Activated CD4-positive, alpha-beta T cell treated with anti-CD3 and anti-CD28 coated beads for 36 hours (primary cell): ENCODE measurements around the gene EPG5. TPM values are rescaled to one million over a fixed set of nuclear protein-coding genes. Genes with fewer than 3 reads are reported as not detected.

Experiments
- ATAC-seq: fragments of 200-7000 bp; cut with Tn5 transposase; one replicate; pipeline ENCODE4 v1.10.0; 2021; ENCODE audit warnings: mild to moderate bottlenecking, moderate library complexity
- CTCF ChIA-PET: fragments of 350-600 bp; sonication (Branson Sonifier 250); formaldehyde crosslinking; loops from one replicate; lab custom pipeline; 2021; ENCODE audit warnings: antibody characterized with exemption; lab: Charles Lee
- POLR2A ChIA-PET: fragments of 350-600 bp; sonication (Branson Sonifier 250); formaldehyde crosslinking; loops from one replicate; lab custom pipeline; 2021; ENCODE audit warnings: antibody characterized with exemption, inconsistent platforms; lab: Charles Lee
- DNase-seq: peaks from one replicate; pipeline ENCODE4 v3.0.0-alpha.2; 2020
- H3K27ac Mint-ChIP-seq: one replicate; pipeline ENCODE4 v1.8.0; 2021; ENCODE audit warnings: mixed read lengths
- H3K27me3 Mint-ChIP-seq: one replicate; pipeline ENCODE4 v1.8.0; 2021; ENCODE audit warnings: mixed read lengths
- H3K36me3 Mint-ChIP-seq: one replicate; pipeline ENCODE4 v1.8.0; 2021; ENCODE audit warnings: low read depth, mixed read lengths
- H3K4me1 Mint-ChIP-seq: one replicate; pipeline ENCODE4 v1.8.0; 2021; ENCODE audit warnings: mixed read lengths
- H3K4me3 Mint-ChIP-seq: one replicate; pipeline ENCODE4 v1.8.0; 2021; ENCODE audit warnings: mild to moderate bottlenecking, moderate library complexity, mixed read lengths
- H3K9me3 Mint-ChIP-seq: one replicate; pipeline ENCODE4 v1.8.0; 2021; ENCODE audit warnings: low read depth, mixed read lengths
- intact Hi-C, 2 experiments: fragments of 100-400 bp; cut with DNase I in 1 of 2; cut with micrococcal nuclease in 1 of 2; formaldehyde crosslinking; loops; one replicate each; pipeline versions ENCODE4 v1.14.2 to v1.15.1; 2022 to 2024; cut with DNase I, micrococcal nuclease
- total RNA-seq, 2 experiments: library from RNA; stranded (reverse); gene quantifications; one replicate each; pipeline ENCODE4 v1.2.3, GENCODE V29; 2021

Gene EPG5
- total RNA-seq, 2 experiments from 2014 or later, result 13.6 to 14.5 TPM

DNA sequence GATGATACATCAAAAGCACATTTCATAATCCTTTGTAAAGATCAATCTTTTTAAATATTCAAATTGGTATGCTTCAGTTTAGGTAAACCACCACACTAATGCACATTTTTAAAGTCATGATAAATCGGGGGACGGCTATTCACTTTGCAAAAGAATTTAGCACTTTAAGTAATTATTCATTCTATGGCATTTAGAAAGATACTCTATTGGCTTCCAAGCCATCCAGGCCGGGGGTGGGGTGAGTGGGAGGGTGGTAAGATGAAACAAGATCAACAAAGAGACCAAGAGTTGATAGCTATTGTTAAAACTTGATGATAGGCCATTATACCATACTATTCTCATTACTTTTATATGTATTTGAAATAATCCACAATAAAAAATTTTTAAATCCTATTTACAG lies 41.0 kb downstream of the EPG5 start:
- Mint-ChIP-seq H3K27ac (no peak overlapping the region), H3K4me3 (no peak overlapping the region), H3K36me3 (peaks cover 44% of the 10 kb centered on the region), H3K27me3 (no peaks in the 10 kb centered on the region), H3K9me3 (no peaks in the 10 kb centered on the region), H3K4me1 (peaks cover 4% of the 10 kb centered on the region)
- DNase-seq (no peak), ATAC-seq (no peak)
- intact Hi-C loops, result no loop called here
- CTCF ChIA-PET, result interaction anchor here (0.6 to 2.5 kb wide), 3 partner anchors 16 to 147 kb away, joined by 3 to 11 read pairs (median 5); no protein-coding TSS in a partner anchor
- POLR2A ChIA-PET, result no interaction called here

DNA sequence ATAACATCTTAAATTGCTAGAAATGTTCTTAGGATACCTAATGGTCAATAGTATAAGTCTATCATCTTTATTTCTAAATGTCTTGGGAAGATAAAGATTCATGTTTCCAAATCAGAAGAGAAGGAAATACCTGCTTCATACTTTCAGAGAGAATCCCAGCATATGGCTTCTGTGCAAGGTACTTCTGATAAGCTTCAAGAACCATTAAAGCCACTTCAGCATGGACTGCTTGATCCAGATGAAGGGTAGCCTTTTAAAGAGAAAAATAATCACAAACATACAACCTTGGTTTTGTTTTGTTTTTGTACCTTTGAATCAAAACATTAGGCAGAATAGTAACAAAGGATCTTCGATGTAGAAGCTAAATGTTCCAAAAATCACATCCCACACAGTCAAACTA lies 44.0 kb downstream of the EPG5 start:
- no peaks in the 10 kb centered on the region for H3K27me3 Mint-ChIP-seq
- no peak overlapping the region for H3K27ac Mint-ChIP-seq
- no peak for ATAC-seq
- POLR2A ChIA-PET, result no interaction called here
- intact Hi-C loops, result no loop called here
- peaks cover 40% of the 10 kb centered on the region for H3K36me3 Mint-ChIP-seq
- DNase-seq, result no peak
- H3K4me3 Mint-ChIP-seq, result no peak overlapping the region
- peaks cover 15% of the 10 kb centered on the region for H3K4me1 Mint-ChIP-seq
- CTCF ChIA-PET, result interaction anchor here (1.2 to 1.5 kb wide), 5 partner anchors 9 to 100 kb away, joined by 3 to 6 read pairs (median 5); no protein-coding TSS in a partner anchor
- H3K9me3 Mint-ChIP-seq, result no peaks in the 10 kb centered on the region

DNA sequence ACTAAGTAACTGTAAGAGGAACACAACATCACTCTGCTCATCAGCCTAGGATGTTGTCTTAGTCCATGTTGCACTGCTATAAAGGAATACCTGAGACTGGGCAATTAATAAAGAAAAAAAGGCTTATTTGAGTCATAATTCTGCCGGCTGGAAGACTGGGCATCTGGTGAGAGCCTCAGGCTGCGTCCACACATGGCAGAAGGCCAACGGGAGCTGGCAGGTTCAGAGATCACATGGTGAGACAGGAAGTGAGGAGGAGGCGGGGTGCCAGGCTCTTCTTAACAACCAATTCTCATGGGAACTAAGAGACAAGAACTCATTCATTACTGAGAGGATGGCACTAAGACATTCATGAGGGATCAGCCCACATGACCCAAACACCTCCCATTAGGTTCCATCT lies 46.8 kb downstream of the EPG5 start:
- Mint-ChIP-seq H3K4me3 (no peak overlapping the region), H3K27ac (no peak overlapping the region), H3K36me3 (peaks cover 40% of the 10 kb centered on the region), H3K9me3 (no peaks in the 10 kb centered on the region), H3K27me3 (no peaks in the 10 kb centered on the region), H3K4me1 (peaks cover 15% of the 10 kb centered on the region)
- ChIA-PET CTCF (interaction anchor here (0.7 to 2.1 kb wide), 4 partner anchors 10 to 153 kb away, joined by 3 to 5 read pairs (median 4); no protein-coding TSS in a partner anchor), POLR2A (no interaction called here)
- peak; percentile 12 for DNase-seq
- intact Hi-C loops, result no loop called here
- no peak for ATAC-seq

DNA sequence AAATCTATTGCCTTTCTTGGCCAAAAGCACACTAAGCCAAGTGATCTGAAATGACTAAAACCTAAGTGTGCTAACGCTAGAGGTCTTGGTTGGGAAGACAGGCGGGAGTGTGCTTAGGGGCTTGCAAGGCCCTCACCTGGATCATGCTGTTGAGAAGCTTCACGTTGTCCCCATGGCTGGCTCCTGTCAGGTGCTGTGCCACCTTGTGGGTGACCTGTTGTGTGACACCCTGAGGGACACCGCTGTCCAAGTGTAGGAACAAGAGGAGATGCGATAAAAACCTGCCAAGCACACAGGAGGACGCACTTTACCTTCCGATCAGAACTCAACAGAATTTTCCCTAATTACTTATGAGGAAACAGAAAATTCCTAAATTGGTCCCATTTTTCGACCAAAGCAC lies 50.8 kb downstream of the EPG5 start:
- CTCF ChIA-PET, result interaction anchor here (0.6 to 3.0 kb wide), 7 partner anchors 16 to 956 kb away, joined by 3 to 13 read pairs (median 4); no protein-coding TSS in a partner anchor

DNA sequence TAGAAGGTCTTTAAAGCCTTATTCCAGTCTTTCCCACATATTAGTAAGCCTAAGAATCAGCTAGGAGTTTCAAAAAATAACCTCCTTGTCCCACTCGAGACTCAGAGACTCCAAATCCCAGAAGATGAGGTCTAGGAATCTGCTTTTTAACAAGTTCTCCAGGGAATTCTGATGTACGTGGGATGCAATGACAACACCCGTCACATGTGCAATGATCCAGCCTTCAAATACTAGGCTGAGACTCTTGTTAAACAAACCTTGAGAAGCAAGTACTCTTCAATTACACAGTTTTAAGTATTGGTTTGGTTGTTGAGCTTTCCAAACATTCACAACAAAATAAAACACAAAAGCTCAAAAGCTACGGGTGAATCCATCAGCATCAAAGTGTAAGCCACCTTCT lies 53.9 kb downstream of the EPG5 start:
- no peaks in the 10 kb centered on the region for H3K4me1 Mint-ChIP-seq
- H3K27ac Mint-ChIP-seq, result no peak overlapping the region
- H3K9me3 Mint-ChIP-seq, result no peaks in the 10 kb centered on the region
- no peaks in the 10 kb centered on the region for H3K27me3 Mint-ChIP-seq
- DNase-seq, result no peak
- H3K4me3 Mint-ChIP-seq, result no peak overlapping the region
- CTCF ChIA-PET, result interaction anchor here (0.5 to 2.1 kb wide), 12 partner anchors 12 to 745 kb away, joined by 3 to 6 read pairs (median 3); no protein-coding TSS in a partner anchor
- intact Hi-C loops, result no loop called here
- POLR2A ChIA-PET, result interaction anchor here (0.6 kb wide), 1 partner anchor 63 kb away, joined by 6 read pairs; no protein-coding TSS in a partner anchor
- ATAC-seq, result no peak
- peaks cover 31% of the 10 kb centered on the region for H3K36me3 Mint-ChIP-seq

More for the DNA sequence above, 50.8 kb downstream of the EPG5 start:
- H3K9me3 Mint-ChIP-seq, result no peaks in the 10 kb centered on the region
- intact Hi-C loops, result no loop called here
- peak; percentile 55 for ATAC-seq
- H3K27ac Mint-ChIP-seq, result no peak overlapping the region
- H3K4me3 Mint-ChIP-seq, result no peak overlapping the region
- peaks cover 12% of the 10 kb centered on the region for H3K4me1 Mint-ChIP-seq
- peak; percentile 34 for DNase-seq
- no peaks in the 10 kb centered on the region for H3K27me3 Mint-ChIP-seq
- POLR2A ChIA-PET, result interaction anchor here (0.6 kb wide), 1 partner anchor 53 kb away, joined by 7 read pairs; no protein-coding TSS in a partner anchor
- peaks cover 31% of the 10 kb centered on the region for H3K36me3 Mint-ChIP-seq

DNA sequence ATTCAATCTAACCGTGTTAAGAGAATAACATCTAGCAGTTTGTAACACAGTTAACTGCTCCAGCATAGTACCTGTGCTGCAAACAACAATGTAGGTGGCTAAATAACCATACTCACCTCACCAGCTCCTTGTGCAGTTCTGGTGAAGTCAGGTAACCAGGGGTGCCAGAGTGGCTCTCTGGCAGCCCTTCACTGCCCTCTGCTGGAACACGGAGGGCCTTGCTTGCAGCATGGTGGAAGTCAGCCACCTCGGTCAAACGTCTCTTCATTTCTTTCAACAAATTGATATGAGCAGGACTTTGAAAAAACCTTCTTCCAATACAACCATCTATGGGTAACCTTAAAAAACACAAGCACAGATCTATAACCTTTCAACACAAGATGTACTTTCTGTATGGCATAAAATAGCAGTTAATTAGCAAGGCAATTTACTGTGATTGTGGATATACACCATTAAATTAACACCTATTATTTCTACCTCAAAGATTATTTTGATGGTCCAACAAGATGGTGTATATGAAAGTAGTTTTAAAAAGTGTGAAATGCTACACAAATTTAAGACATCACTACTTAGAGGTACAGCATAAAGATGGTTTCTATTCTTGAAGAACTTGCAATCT lies 56.6 kb downstream of the EPG5 start:
- Mint-ChIP-seq H3K27me3 (no peaks in the 10 kb centered on the region), H3K4me3 (no peak overlapping the region), H3K36me3 (peaks cover 30% of the 10 kb centered on the region), H3K9me3 (no peaks in the 10 kb centered on the region), H3K4me1 (no peaks in the 10 kb centered on the region), H3K27ac (no peak overlapping the region)
- peak; percentile 81 for DNase-seq
- intact Hi-C loops, result loop anchor here (1.0 to 2.0 kb wide), 4 partner anchors 64 to 289 kb away; no protein-coding TSS in a partner anchor
- ATAC-seq, result peak; percentile 89
- ChIA-PET POLR2A (no interaction called here), CTCF (interaction anchor here (0.7 to 2.5 kb wide), 11 partner anchors 10 to 289 kb away, joined by 3 to 14 read pairs (median 4); no protein-coding TSS in a partner anchor)

DNA sequence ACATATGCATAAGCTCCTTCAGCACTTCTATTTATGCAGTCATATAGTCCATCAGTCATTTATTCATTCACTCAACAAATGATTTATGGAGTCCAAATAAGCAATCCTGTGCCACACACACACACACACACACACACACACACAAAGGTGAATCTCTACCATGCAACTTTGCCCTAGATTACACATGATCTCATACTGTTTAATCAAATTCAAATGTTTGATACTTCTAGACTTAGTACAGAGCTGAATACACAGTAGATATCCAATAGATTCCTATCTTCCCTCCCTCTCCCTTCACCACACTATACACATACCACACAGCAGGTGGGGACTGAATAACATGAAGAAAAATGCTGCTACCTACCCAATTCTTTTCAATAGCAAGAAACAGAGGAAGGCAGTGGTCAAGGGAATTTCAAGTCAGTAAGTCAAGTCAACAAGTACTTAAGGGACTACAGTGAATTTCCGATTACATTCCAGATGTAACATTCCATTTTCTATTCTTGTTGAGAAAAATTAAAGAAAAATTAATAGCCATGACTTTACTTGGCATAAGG lies 65.4 kb downstream of the EPG5 start:
- no peak for ATAC-seq
- H3K27me3 Mint-ChIP-seq, result no peaks in the 10 kb centered on the region
- DNase-seq, result no peak
- intact Hi-C loops, result no loop called here
- ChIA-PET CTCF (interaction anchor here (0.7 to 2.7 kb wide), 4 partner anchors 10 to 64 kb away, joined by 3 to 12 read pairs (median 4); no protein-coding TSS in a partner anchor), POLR2A (interaction anchor here (0.6 kb wide), 1 partner anchor 509 kb away, joined by 3 read pairs; no protein-coding TSS in a partner anchor)
- no peak overlapping the region for H3K4me3 Mint-ChIP-seq
- no peak overlapping the region for H3K27ac Mint-ChIP-seq
- H3K4me1 Mint-ChIP-seq, result no peaks in the 10 kb centered on the region
- H3K36me3 Mint-ChIP-seq, result peaks cover 26% of the 10 kb centered on the region
- H3K9me3 Mint-ChIP-seq, result no peaks in the 10 kb centered on the region

DNA sequence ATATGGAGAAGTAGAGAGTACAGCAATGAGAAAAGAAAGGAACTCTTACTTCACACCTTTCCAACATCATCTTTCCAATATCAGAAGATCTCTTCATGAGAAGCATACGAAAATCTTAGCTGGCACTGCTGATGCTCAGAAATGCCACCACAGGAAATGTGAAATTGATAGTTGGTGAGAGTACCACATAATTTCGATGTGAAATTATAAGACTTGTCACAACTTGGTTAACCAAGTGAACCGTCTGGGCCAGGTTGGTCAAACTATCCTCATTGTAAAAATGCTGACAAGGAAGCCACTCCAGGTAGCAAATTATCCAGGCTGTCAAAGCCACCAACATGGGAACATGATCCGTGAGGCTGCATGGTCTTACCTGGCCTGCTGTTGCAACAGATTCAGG lies 66.5 kb downstream of the EPG5 start:
- H3K9me3 Mint-ChIP-seq, result no peaks in the 10 kb centered on the region
- H3K4me1 Mint-ChIP-seq, result peaks cover 2% of the 10 kb centered on the region
- DNase-seq (no peak), ATAC-seq (no peak)
- POLR2A ChIA-PET, result no interaction called here
- no peaks in the 10 kb centered on the region for H3K27me3 Mint-ChIP-seq
- H3K4me3 Mint-ChIP-seq, result no peak overlapping the region
- no peak overlapping the region for H3K27ac Mint-ChIP-seq
- intact Hi-C loops, result no loop called here
- CTCF ChIA-PET, result interaction anchor here (0.6 to 2.7 kb wide), 6 partner anchors 13 to 348 kb away, joined by 3 to 12 read pairs (median 3); no protein-coding TSS in a partner anchor
- H3K36me3 Mint-ChIP-seq, result peaks cover 26% of the 10 kb centered on the region

- ATAC-seq (no peak), DNase-seq (no peak)
- ChIA-PET POLR2A (no interaction called here), CTCF (interaction anchor here (0.9 to 2.2 kb wide), 3 partner anchors 16 to 231 kb away, joined by 4 to 6 read pairs (median 5); no protein-coding TSS in a partner anchor)
- H3K36me3 Mint-ChIP-seq, result peaks cover 22% of the 10 kb centered on the region
- intact Hi-C loops, result no loop called here
- H3K4me1 Mint-ChIP-seq, result peaks cover 2% of the 10 kb centered on the region
- no peaks in the 10 kb centered on the region for H3K9me3 Mint-ChIP-seq
- H3K4me3 Mint-ChIP-seq, result no peak overlapping the region
- no peak overlapping the region for H3K27ac Mint-ChIP-seq
- H3K27me3 Mint-ChIP-seq, result no peaks in the 10 kb centered on the region
Measured at GRCh38 chr18:45896991-45897390, 70.1 kb downstream of the EPG5 start.

DNA sequence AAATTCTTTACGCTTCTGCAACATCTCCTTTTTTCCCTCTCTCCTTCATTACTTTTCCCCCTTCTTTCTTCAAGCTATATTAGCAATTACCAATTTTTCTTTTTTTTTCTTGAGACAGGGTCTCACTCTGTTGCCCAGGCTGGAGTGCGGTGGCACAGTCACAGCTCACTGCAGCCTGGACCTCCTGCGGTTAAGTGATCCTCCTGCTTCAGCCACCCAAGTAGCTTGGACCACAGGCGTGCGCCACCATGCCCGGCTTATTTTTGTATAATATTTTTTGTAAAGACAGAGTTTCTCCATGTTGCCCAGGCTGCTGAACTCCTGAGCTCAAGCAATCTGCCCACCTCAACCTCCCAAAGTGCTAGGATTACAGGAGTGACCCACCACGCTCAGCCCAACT lies 70.7 kb downstream of the EPG5 start:
- Mint-ChIP-seq H3K4me1 (peaks cover 2% of the 10 kb centered on the region), H3K27ac (no peak overlapping the region), H3K4me3 (no peak overlapping the region), H3K27me3 (no peaks in the 10 kb centered on the region), H3K9me3 (no peaks in the 10 kb centered on the region), H3K36me3 (peaks cover 22% of the 10 kb centered on the region)
- intact Hi-C loops, result no loop called here
- ATAC-seq (no peak), DNase-seq (no peak)
- ChIA-PET POLR2A (no interaction called here), CTCF (interaction anchor here (0.8 to 2.2 kb wide), 4 partner anchors 15 to 230 kb away, joined by 4 to 6 read pairs (median 4); no protein-coding TSS in a partner anchor)

- ChIA-PET CTCF (interaction anchor here (1.3 to 2.2 kb wide), 2 partner anchors 13 to 14 kb away, joined by 3 to 6 read pairs; no protein-coding TSS in a partner anchor), POLR2A (interaction anchor here (0.6 kb wide), 1 partner anchor 189 kb away, joined by 3 read pairs; no protein-coding TSS in a partner anchor)
- no peaks in the 10 kb centered on the region for H3K9me3 Mint-ChIP-seq
- ATAC-seq (no peak), DNase-seq (no peak)
- no peak overlapping the region for H3K27ac Mint-ChIP-seq
- H3K4me3 Mint-ChIP-seq, result no peak overlapping the region
- peaks cover 2% of the 10 kb centered on the region for H3K4me1 Mint-ChIP-seq
- peaks cover 16% of the 10 kb centered on the region for H3K36me3 Mint-ChIP-seq
- intact Hi-C loops, result no loop called here
- no peaks in the 10 kb centered on the region for H3K27me3 Mint-ChIP-seq
Measured at GRCh38 chr18:45895339-45895738, 71.8 kb downstream of the EPG5 start.
